HUES48 (cell line): Measurements from ENCODE around the gene LRRC55.

Experiments
- H3K27ac ChIP-seq: one replicate; pipeline ENCODE4 v1.7.0; 2013; ENCODE audit warnings: low read depth, low read length, inconsistent platforms
- H3K27me3 ChIP-seq: 2 replicates; pipeline ENCODE4 v1.6.1; 2013; ENCODE audit warnings: mild to moderate bottlenecking, low read length; ENCODE audit not compliant: control insufficient read depth, insufficient read depth
- H3K36me3 ChIP-seq: 2 replicates; pipeline ENCODE4 v1.6.1; 2013; ENCODE audit warnings: low read length; ENCODE audit not compliant: control insufficient read depth, insufficient read depth
- H3K4me1 ChIP-seq: 2 replicates; pipeline ENCODE4 v1.6.1; 2013; ENCODE audit warnings: mild to moderate bottlenecking, low read length; ENCODE audit not compliant: control insufficient read depth, insufficient read depth
- H3K4me3 ChIP-seq: 2 replicates; pipeline ENCODE4 v1.5.1; 2013; ENCODE audit warnings: mild to moderate bottlenecking, low read depth, low read length
- H3K9ac ChIP-seq: 2 replicates; pipeline ENCODE4 v1.6.1; 2013; ENCODE audit warnings: mild to moderate bottlenecking, low read depth, low read length, moderate library complexity
- H3K9me3 ChIP-seq: 2 replicates; pipeline ENCODE4 v1.6.1; 2013; ENCODE audit warnings: low read length; ENCODE audit not compliant: control insufficient read depth, insufficient read depth

Gene LRRC55

DNA sequence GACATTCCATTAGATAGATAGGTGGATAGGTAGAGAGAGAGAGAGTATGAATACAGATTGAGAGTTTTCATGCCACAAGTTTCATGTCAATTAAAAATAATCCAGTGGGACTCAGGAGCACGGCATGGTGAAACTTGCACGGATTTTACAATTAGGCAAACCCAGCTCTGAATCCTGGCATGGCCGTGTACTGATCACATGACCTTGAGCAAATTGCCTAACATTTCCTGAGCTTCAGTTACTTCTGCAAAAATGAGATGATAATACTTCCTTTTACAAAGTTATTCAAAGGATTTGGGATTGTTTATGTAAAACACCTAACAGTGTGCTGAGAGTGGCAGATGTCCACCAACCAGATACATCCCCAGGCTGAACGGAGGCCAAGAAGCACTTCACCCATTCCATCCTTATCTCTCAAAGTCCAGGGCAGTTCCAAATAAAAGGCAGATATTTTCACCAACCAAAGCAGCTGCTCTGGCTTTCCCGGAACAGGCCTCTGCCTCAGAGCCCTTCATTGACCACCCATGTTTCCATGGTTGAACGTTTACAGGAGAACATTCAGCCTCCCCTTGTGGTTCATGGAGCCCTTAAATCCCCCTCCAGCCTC is 37.4 kb downstream of the LRRC55 start:
- H3K27ac ChIP-seq = no peak overlapping the region
- H3K4me3 ChIP-seq = no peak overlapping the region
- H3K27me3 ChIP-seq = no peaks in the 10 kb centered on the region
- H3K4me1 ChIP-seq = peaks cover 4% of the 10 kb centered on the region; the same call in 1 of the 2 replicates
- no peaks in the 10 kb centered on the region for H3K36me3 ChIP-seq
- H3K9ac ChIP-seq = no peak overlapping the region
- H3K9me3 ChIP-seq = no peaks in the 10 kb centered on the region

DNA sequence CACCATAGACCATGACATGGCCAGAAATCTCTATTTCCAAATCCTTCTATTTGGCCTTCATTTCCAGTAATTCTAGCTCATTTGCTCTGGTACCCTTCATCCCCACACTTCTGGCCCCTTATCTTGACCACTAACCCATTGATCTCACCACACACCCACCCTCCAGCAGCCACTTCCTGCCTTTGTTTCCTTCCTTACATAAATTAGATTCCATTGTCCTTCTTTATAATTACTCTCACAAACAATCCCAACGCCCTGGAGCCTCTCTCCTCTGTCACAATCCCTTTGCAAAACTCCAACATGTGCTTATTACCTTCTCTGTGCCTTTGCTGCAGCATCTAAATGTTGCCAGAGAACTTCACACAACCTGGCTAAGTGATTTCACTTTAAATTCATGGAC is 40.5 kb downstream of the LRRC55 start:
- Histone ChIP-seq H3K9ac (no peak overlapping the region), H3K4me1 (no peaks in the 10 kb centered on the region), H3K36me3 (no peaks in the 10 kb centered on the region), H3K9me3 (no peaks in the 10 kb centered on the region), H3K27ac (no peak overlapping the region), H3K4me3 (no peak overlapping the region), H3K27me3 (no peaks in the 10 kb centered on the region)

DNA sequence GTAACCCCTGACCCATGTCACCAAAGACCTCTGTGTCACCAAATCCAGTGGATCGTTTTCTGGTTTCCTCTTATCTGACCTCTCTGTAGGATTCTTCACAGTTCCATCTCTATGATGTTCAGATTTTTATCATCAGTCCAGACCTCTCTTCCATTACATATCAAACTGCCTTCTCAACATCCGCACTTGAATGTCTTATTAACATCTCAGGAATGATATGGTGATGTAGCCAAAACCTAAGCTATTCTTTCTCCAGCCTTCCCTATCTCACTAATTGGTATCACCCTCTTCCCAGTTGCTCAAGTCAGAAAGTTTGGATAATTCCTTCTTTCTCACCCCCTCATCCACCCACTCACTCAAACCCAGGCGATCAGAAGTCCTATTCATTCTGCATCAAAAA is 41.8 kb downstream of the LRRC55 start:
- Histone ChIP-seq H3K27ac (no peak overlapping the region), H3K9ac (no peak overlapping the region), H3K4me1 (no peaks in the 10 kb centered on the region), H3K27me3 (no peaks in the 10 kb centered on the region), H3K9me3 (no peaks in the 10 kb centered on the region), H3K36me3 (no peaks in the 10 kb centered on the region), H3K4me3 (no peak overlapping the region)

DNA sequence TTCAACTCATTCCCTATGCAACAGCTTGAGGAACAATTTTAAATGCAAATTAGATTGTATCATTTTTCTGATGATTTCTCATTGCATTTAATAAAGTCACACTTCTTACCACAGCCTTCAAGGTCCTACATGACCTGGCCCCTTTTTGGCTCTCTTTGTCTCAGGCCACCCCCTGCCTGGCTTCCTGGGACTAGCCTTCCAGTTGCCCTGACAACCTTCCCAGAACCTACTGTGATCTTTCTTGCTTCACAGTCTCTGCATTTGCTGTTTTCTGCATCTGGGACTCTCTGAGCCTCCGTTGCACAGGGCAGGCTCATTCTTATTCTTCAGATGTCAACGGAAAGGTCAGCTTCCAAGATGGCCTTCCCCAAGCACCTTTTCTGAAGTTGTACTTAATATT is 42.4 kb downstream of the LRRC55 start:
- no peak overlapping the region for H3K4me3 ChIP-seq
- H3K4me1 ChIP-seq = no peaks in the 10 kb centered on the region
- H3K9ac ChIP-seq = no peak overlapping the region
- no peaks in the 10 kb centered on the region for H3K36me3 ChIP-seq
- H3K27ac ChIP-seq = no peak overlapping the region
- H3K9me3 ChIP-seq = no peaks in the 10 kb centered on the region
- no peaks in the 10 kb centered on the region for H3K27me3 ChIP-seq

DNA sequence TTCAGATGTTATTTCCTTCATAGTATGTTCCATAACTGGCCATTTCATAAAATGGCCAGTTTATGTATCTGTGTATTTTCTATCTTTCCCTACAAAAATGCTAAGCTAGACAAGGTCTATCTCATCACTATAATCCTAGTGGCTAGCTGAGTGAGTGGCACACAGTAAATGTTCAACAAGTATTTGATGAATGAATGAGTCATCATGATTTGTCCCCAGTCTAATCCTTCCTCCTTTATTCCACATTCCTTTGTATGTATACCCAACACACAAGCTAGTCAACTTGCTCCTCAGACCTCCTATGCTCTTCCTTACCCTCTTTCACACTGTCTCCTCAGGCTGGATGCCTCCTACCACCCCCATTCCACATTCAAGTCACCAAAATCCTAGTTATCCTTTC is 42.8 kb downstream of the LRRC55 start:
- Histone ChIP-seq H3K36me3 (no peaks in the 10 kb centered on the region), H3K9me3 (no peaks in the 10 kb centered on the region), H3K27me3 (no peaks in the 10 kb centered on the region), H3K27ac (no peak overlapping the region), H3K4me1 (no peaks in the 10 kb centered on the region), H3K9ac (no peak overlapping the region), H3K4me3 (no peak overlapping the region)

DNA sequence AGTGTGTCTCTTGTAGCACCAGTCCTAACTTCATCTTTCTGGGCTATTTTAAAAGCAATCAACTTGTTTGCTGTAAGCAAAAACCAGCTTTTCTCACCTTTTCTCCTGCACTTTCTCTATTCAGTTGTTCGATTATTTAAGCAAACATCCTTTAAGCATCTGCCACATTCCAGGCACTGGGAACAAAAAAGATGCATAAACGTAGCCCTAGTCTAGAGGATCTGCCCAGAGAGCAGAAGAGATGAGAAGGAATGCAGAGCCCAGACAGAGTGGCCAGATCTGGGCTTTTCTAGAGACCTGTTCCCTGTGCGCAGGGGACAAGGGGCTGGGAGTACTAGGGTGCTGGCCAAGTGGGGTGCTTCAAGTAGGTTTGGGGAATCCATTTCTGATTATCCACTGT is 46.8 kb downstream of the LRRC55 start:
- H3K36me3 ChIP-seq = no peaks in the 10 kb centered on the region
- H3K27me3 ChIP-seq = peaks cover 9% of the 10 kb centered on the region; the same call in 1 of the 2 replicates
- no peaks in the 10 kb centered on the region for H3K4me1 ChIP-seq
- H3K27ac ChIP-seq = no peak overlapping the region
- no peak overlapping the region for H3K9ac ChIP-seq
- H3K9me3 ChIP-seq = no peaks in the 10 kb centered on the region
- no peak overlapping the region for H3K4me3 ChIP-seq

DNA sequence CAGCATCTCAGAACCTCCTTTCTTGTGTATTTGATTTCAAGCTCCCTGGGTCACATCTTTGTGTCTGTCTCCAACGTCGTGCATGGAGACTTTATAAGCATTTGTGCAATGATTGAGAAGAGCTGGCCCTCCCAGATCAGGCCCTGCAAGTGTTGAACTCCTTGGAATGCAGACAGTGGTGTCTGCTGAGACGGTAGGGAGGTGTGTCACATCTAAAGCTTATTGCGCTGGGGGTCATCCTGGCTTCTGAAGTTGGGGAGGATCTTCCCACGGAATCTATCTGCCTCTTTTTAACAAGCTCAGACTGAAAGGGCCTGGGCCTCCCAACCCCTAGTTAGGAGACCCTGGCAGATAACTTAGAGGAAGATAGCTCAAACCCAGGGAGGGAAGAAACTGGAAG is 48.6 kb downstream of the LRRC55 start:
- no peak overlapping the region for H3K4me3 ChIP-seq
- H3K9ac ChIP-seq = no peak overlapping the region
- no peaks in the 10 kb centered on the region for H3K9me3 ChIP-seq
- H3K27ac ChIP-seq = no peak overlapping the region
- H3K4me1 ChIP-seq = no peaks in the 10 kb centered on the region
- H3K27me3 ChIP-seq = peaks cover 9% of the 10 kb centered on the region; the same call in 1 of the 2 replicates
- H3K36me3 ChIP-seq = no peaks in the 10 kb centered on the region

DNA sequence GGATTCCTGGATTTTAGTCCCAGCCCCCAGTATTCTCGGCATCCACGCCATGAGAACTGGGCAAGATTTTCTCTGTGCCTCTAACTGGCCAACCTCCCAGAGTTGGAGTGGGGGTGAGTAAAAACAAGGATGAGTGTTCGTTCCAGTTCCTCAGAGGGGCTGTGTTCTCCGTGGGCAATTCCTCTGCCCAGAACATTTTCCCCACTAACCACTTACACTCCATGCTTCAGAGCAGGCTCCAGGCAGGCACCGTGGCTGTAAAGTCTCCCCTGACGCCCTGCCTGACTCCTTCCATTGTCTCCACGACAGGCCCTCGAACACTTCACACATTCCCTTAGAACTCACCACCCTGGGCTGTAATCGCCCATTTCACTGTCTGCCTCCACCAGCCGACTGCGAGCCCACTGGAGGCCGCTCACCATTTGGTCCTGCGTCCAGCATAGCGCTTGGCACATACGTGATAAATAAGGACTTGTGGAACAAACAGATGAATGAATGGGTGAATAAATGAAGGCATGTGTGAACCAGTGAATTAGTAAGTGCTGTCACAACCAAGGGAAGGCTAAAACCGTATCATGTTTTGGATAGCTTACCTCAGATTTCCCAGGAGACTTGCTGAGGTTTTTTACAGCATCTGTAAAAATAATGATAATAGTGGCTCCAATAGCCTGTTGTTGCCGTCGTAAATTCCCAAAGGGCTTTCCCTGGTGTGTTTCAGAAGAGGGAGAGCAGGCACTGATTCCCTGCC is 49.2 kb downstream of the LRRC55 start:
- H3K9ac ChIP-seq = no peak overlapping the region
- no peak overlapping the region for H3K4me3 ChIP-seq
- peaks cover 9% of the 10 kb centered on the region; the same call in 1 of the 2 replicates for H3K27me3 ChIP-seq
- H3K27ac ChIP-seq = no peak overlapping the region
- no peaks in the 10 kb centered on the region for H3K4me1 ChIP-seq
- no peaks in the 10 kb centered on the region for H3K36me3 ChIP-seq
- no peaks in the 10 kb centered on the region for H3K9me3 ChIP-seq

DNA sequence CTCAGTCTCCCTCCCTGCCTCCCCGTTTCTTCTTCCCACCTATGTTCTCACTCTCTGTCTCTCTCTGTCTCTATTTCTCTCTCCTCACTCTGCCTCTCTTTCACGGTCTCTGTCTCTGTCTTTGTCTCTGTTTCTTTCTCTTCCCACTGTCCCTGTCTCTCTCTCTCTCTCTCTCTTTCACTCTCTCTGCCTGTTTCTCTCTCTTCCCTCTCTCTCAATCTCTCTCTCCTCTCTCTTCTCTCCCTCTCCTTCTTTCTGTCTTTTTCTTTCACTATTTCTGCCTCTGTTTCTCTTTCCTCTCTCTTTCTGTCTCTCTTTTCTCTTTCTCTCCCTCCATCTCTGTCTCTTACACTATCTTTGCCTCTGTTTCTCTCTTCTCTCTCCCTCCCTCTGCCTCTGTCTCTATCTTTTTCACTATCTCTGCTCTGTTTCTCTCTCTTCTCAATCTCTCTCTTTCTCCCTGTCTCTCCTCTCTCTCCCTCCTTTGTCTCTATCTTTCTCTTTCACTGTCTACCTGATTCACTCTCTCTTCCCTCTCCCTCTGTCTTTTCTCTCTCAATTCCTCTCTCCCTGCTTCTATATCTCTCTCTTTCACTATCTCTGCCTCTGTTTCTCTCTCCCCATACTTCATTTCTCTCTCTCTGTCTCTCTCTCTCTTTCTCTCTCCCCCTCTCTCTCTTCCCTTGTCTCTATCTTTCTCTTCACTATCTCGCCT is 49.9 kb downstream of the LRRC55 start:
- no peak overlapping the region for H3K4me3 ChIP-seq
- peaks cover 9% of the 10 kb centered on the region; the same call in 1 of the 2 replicates for H3K27me3 ChIP-seq
- no peaks in the 10 kb centered on the region for H3K36me3 ChIP-seq
- no peak overlapping the region for H3K9ac ChIP-seq
- H3K9me3 ChIP-seq = no peaks in the 10 kb centered on the region
- H3K27ac ChIP-seq = no peak overlapping the region
- no peaks in the 10 kb centered on the region for H3K4me1 ChIP-seq

DNA sequence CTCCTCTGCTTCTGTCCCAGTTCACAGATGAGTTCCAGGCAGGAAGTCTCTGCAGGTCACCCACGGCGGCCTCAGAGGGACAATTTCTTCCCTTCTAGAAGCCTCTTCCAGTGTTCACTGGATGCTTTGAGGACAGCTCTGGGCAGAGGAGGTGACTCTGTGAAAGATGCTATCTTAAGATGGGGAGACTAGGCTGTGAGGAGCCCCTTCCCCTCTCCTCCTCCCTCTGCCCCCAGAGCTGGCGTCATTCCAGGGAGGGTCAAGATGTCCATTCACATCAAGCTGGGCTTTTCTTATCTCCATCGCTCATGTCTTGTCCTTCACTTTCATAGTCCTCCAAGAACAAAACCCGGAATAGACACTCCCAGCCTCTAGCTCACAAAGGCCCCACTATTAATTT is 51.9 kb downstream of the LRRC55 start:
- no peaks in the 10 kb centered on the region for H3K9me3 ChIP-seq
- no peak overlapping the region for H3K9ac ChIP-seq
- no peak overlapping the region for H3K27ac ChIP-seq
- no peaks in the 10 kb centered on the region for H3K36me3 ChIP-seq
- H3K4me1 ChIP-seq = no peaks in the 10 kb centered on the region
- no peak overlapping the region for H3K4me3 ChIP-seq
- H3K27me3 ChIP-seq = peaks cover 9% of the 10 kb centered on the region; the same call in 1 of the 2 replicates
